HepG2 (cell line): Measurements from ENCODE around the gene SRPRA.

Experiments
- ZNF609 ChIP-seq: sonication (generic); formaldehyde crosslinking; IDR thresholded peaks from 2 replicates; pipeline ENCODE4 v1.4.0; 2020; ENCODE audit warnings: mild to moderate bottlenecking, missing genetic modification reagents, borderline replicate concordance
- ZNF713 ChIP-seq: sonication (generic); formaldehyde crosslinking; IDR thresholded peaks from 2 replicates; pipeline ENCODE4 v1.4.0; 2020; ENCODE audit warnings: mild to moderate bottlenecking, missing genetic modification reagents

- TF ChIP-seq ZNF713 (no peak), ZNF609 (CRISPR knock-in tag) (no peak)
Observed at GRCh38 chr11:126257764-126258163, 10.9 kb downstream of the SRPRA start.
